NCI-H748 (cell line): ENCODE results near the gene FOXG1.
A peak's percentile ranks its signal among the peaks of the same experiment; 100 is the strongest.

Experiments used
- DNase-seq: peaks from one replicate; lab custom pipeline; 2025; ENCODE audit not compliant: unreplicated experiment; lab: John Stamatoyannopoulos, UW

Gene FOXG1

GRCh38 chr14:28761438-28762291, 4.9 kb upstream of the FOXG1 start:
- DNase-seq, result peak; percentile 82

GRCh38 chr14:28762303-28762954, 4.2 kb upstream of the FOXG1 start:
- no peak for DNase-seq

GRCh38 chr14:28762955-28763326, 3.6 kb upstream of the FOXG1 start:
- no peak for DNase-seq

- no peak for DNase-seq
Observed at GRCh38 chr14:28763751-28764256, 2.8 kb upstream of the FOXG1 start.

GRCh38 chr14:28764257-28765160, 2.1 kb upstream of the FOXG1 start:
- peak; percentile 93 for DNase-seq

GRCh38 chr14:28765169-28765830, 1.3 kb upstream of the FOXG1 start:
- DNase-seq, result peak; percentile 81

GRCh38 chr14:28765831-28766468, 637 bp upstream of the FOXG1 start:
- DNase-seq, result peak; percentile 98

- DNase-seq, result peak; percentile 56
Observed at GRCh38 chr14:28767030-28767852, 654 bp downstream of the FOXG1 start.

GRCh38 chr14:28767853-28768741, 1.5 kb downstream of the FOXG1 start:
- peak; percentile 85 for DNase-seq

GRCh38 chr14:28769276-28769880, 2.8 kb downstream of the FOXG1 start:
- no peak for DNase-seq

- no peak for DNase-seq
Observed at GRCh38 chr14:28770061-28770460, 3.5 kb downstream of the FOXG1 start.

- peak; percentile 48 for DNase-seq
Observed at GRCh38 chr14:28770630-28771029, 4.0 kb downstream of the FOXG1 start.

- no peak for DNase-seq
Observed at GRCh38 chr14:28771168-28771567, 4.6 kb downstream of the FOXG1 start.

GRCh38 chr14:28772613-28773012, 6.0 kb downstream of the FOXG1 start:
- peak; percentile 93 for DNase-seq

- DNase-seq, result peak; percentile 77
Observed at GRCh38 chr14:28773176-28773575, 6.6 kb downstream of the FOXG1 start.

- peak; percentile 96 for DNase-seq
Observed at GRCh38 chr14:28773861-28774691, 7.5 kb downstream of the FOXG1 start.
